GM12878 (cell line): ENCODE data around the gene STAB2. TPM values are rescaled to one million over a fixed set of nuclear protein-coding genes. Genes with fewer than 3 reads are reported as not detected.

Source experiments
- ATAC-seq: fragments of 200-7000 bp; cut with Tn5 transposase; 3 replicates; pipeline ENCODE4 v1.9.1; 2020; ENCODE audit warnings: mild to moderate bottlenecking, moderate library complexity
- BruUV-seq: library from RNA; stranded (reverse); fragments of 400-500 nt; replicated peaks from 2 replicates; lab custom pipeline; 2021; lab: Mats Ljungman, UMichigan
- CTCF ChIA-PET: fragments of 300-600 bp; sonication (Branson Sonifier 250); formaldehyde crosslinking; extraction: SDS; loops from one replicate; lab custom pipeline; 2021; ENCODE audit warnings: inconsistent platforms; lab: Yijun Ruan, JAX
- POLR2A ChIA-PET: fragments of 350-600 bp; formaldehyde crosslinking; extraction: SDS; loops from one replicate; lab custom pipeline; 2021; ENCODE audit warnings: inconsistent platforms; lab: Charles Lee
- RAD21 ChIA-PET: fragments of 300-600 bp; sonication (Branson Sonifier 250); formaldehyde crosslinking; loops from one replicate; lab custom pipeline; 2023; ENCODE audit warnings: antibody characterized with exemption; ENCODE audit not compliant: unreplicated experiment; lab: Charles Lee
- SMC1A ChIA-PET: fragments of 300-600 bp; sonication (Branson Sonifier 250); formaldehyde crosslinking; loops from one replicate; lab custom pipeline; 2023; ENCODE audit not compliant: unreplicated experiment, uncharacterized antibody; lab: Charles Lee
- DNase-seq: peaks from one replicate; pipeline ENCODE4 v3.0.0-alpha.2; 2011; ENCODE audit warnings: low read depth, low spot score
- FAIRE-seq: peaks from 3 replicates; lab custom pipeline; 2011; peaks lifted over from hg19 to GRCh38; lab: Jason Lieb, UNC
- H2AFZ ChIP-seq: 2 replicates; pipeline ENCODE4 v1.6.0; 2011; ENCODE audit warnings: low read depth, low read length, control low read depth; ENCODE audit not compliant: control insufficient read depth
- H3K27ac ChIP-seq: 2 replicates; pipeline ENCODE4 v1.5.1; 2011; ENCODE audit warnings: control low read depth; ENCODE audit not compliant: control insufficient read depth, insufficient read depth
- H3K27me3 ChIP-seq, 2 experiments: replicated peaks in 1 of 2; 2 replicates each; pipeline versions ENCODE4 v1.6.0 to v1.6.1; 2011; ENCODE audit warnings: low read length in 1 of 2; ENCODE audit not compliant: control insufficient read depth in 2 of 2, insufficient read depth in 2 of 2
- H3K36me3 ChIP-seq, 2 experiments: 2 replicates each; pipeline ENCODE4 v1.5.1; 2011; ENCODE audit warnings: low read length in 1 of 2; ENCODE audit not compliant: control insufficient read depth in 2 of 2, insufficient read depth in 2 of 2
- H3K4me1 ChIP-seq: 2 replicates; pipeline ENCODE4 v1.6.1; 2011; ENCODE audit warnings: mild to moderate bottlenecking, low read length, moderate library complexity, mixed read lengths; ENCODE audit not compliant: control insufficient read depth, insufficient read depth
- H3K4me2 ChIP-seq: 2 replicates; pipeline ENCODE4 v1.6.0; 2011; ENCODE audit warnings: control low read depth; ENCODE audit not compliant: control insufficient read depth, insufficient read depth
- H3K4me3 ChIP-seq: fragments of 200-600 bp; sonication (generic); 2 replicates; pipeline ENCODE4 v1.5.1; 2016
- H3K79me2 ChIP-seq: 2 replicates; pipeline ENCODE4 v1.6.0; 2011; ENCODE audit warnings: low read length; ENCODE audit not compliant: control insufficient read depth, insufficient read depth
- H3K9ac ChIP-seq: 2 replicates; pipeline ENCODE4 v1.8.0; 2011; ENCODE audit warnings: low read length, control low read depth, mixed read lengths; ENCODE audit not compliant: control insufficient read depth, insufficient read depth
- H3K9me3 ChIP-seq: replicated peaks from 3 replicates; pipeline ENCODE4 v1.5.1; 2011; ENCODE audit warnings: mild to moderate bottlenecking, low read length; ENCODE audit not compliant: control insufficient read depth, insufficient read depth
- H4K20me1 ChIP-seq: 2 replicates; pipeline ENCODE4 v1.6.0; 2011; ENCODE audit not compliant: control insufficient read depth, insufficient read depth
- ASH2L ChIP-seq: fragments of 300-600, 200-600 bp; sonication (generic); IDR thresholded peaks from 2 replicates; pipeline ENCODE4 v1.6.1; 2017; ENCODE audit warnings: low read depth, mild to moderate bottlenecking, borderline replicate concordance
- CBFB ChIP-seq: IDR thresholded peaks from 2 replicates; pipeline ENCODE4 v1.6.1; 2016; ENCODE audit warnings: antibody characterized with exemption, low read depth
- CHD1 ChIP-seq: IDR thresholded peaks from 2 replicates; pipeline ENCODE4 v1.6.1; 2012; ENCODE audit warnings: low read depth, low read length, improper control_type of control experiment
- CREB1 ChIP-seq: IDR thresholded peaks from 2 replicates; pipeline ENCODE4 v1.6.1; 2012; ENCODE audit warnings: low read depth, mild to moderate bottlenecking, inconsistent platforms
- EED ChIP-seq: sonication (generic); IDR thresholded peaks from 2 replicates; pipeline ENCODE4 v1.6.1; 2016; ENCODE audit warnings: antibody characterized with exemption, low read depth
- EP300 ChIP-seq, 2 experiments: fragments of 150-350 bp in 1 of 2; IDR thresholded peaks; 2 replicates each; pipeline ENCODE4 v1.6.1; 2011 to 2012; ENCODE audit warnings: low read depth in 2 of 2, low read length in 2 of 2, borderline replicate concordance in 1 of 2, improper control_type of control experiment in 1 of 2, inconsistent platforms in 1 of 2; ENCODE audit not compliant: control insufficient read depth in 1 of 2
- NBN ChIP-seq: fragments of 450-650 bp; IDR thresholded peaks from 2 replicates; pipeline ENCODE4 v1.6.1; 2016
- PAX5 ChIP-seq: IDR thresholded peaks from 2 replicates; pipeline ENCODE4 v1.6.1; 2011; ENCODE audit warnings: low read depth, low read length, borderline replicate concordance
- POLR2A ChIP-seq: IDR thresholded peaks from 2 replicates; pipeline ENCODE4 v1.6.1; 2011; ENCODE audit warnings: low read depth, mild to moderate bottlenecking, low read length
- POLR2AphosphoS5 ChIP-seq: IDR thresholded peaks from 2 replicates; pipeline ENCODE4 v1.6.1; 2011; ENCODE audit warnings: mild to moderate bottlenecking, low read length, inconsistent platforms
- SREBF1 ChIP-seq: IDR thresholded peaks from 2 replicates; pipeline ENCODE4 v1.6.1; 2012; ENCODE audit warnings: mild to moderate bottlenecking, low read length
- SREBF2 ChIP-seq: IDR thresholded peaks from 2 replicates; pipeline ENCODE4 v1.6.1; 2012; ENCODE audit warnings: mild to moderate bottlenecking, low read length
- TBL1XR1 ChIP-seq: IDR thresholded peaks from 2 replicates; pipeline ENCODE4 v1.6.1; 2012; ENCODE audit warnings: low read depth, low read length, improper control_type of control experiment
- TCF7 ChIP-seq: IDR thresholded peaks from 2 replicates; pipeline ENCODE4 v1.6.1; 2014; ENCODE audit warnings: antibody characterized with exemption, borderline replicate concordance
- WGBS: methylation state at CpG from one replicate; pipeline ENCODE4 v1.1.6; 2016; ENCODE audit warnings: low lambda C conversion rate; ENCODE audit not compliant: insufficient replicate concordance, insufficient coverage; ENCODE audit errors: missing lambda C conversion rate; 5-methylcytosine and 5-hydroxymethylcytosine counted together
- in situ Hi-C: fragments of 300-500 bp; cut with MboI; formaldehyde crosslinking; loops from 9 replicates; pipeline ENCODE4 v1.14.3; 2018; ENCODE audit warnings: mixed read lengths
- intact Hi-C: fragments of 100-400 bp; cut with micrococcal nuclease; formaldehyde crosslinking; loops from one replicate; pipeline ENCODE4 v1.14.2; 2022; ENCODE audit not compliant: unreplicated experiment
- polyA plus RNA-seq, 11 experiments: library from polyadenylated mRNA; depleted of rRNA in 4 of 11; unstranded in 6 of 11; stranded (reverse) in 5 of 11; fragments of >200 nt; fragmentation: Nextera tagmentation in 4 of 11; fragmentation: Illumina TruSeq in 1 of 11; extraction: Ambion mirVana in 4 of 11; extraction: Trizol in 1 of 11; gene quantifications; 1 replicate in 1 of 11; 2 replicates in 10 of 11; pipeline versions ENCODE4 v1.2.1 to v1.2.3, GENCODE V29; 2011 to 2016; ENCODE audit warnings: inconsistent platforms in 2 of 11, missing spikeins in 2 of 11, low read depth in 1 of 11
- total RNA-seq, 4 experiments: library from RNA; depleted of rRNA in 3 of 4; stranded (reverse); fragments of >200 nt in 3 of 4; fragmentation: Illumina TruSeq in 1 of 4; extraction: Trizol in 1 of 4; gene quantifications; 2 replicates each; pipeline versions ENCODE4 v1.2.1 to v1.2.3, GENCODE V29; 2013 to 2021
- TF ChIP-seq, protein P1 (sequence below): IDR thresholded peaks from 2 replicates; pipeline ENCODE4 v1.6.1; 2012; ENCODE audit warnings: low read length, inconsistent platforms
- TF ChIP-seq, protein P2 (sequence below): fragments of 450-650 bp; IDR thresholded peaks from 2 replicates; pipeline ENCODE4 v1.6.1; 2016; ENCODE audit warnings: mild to moderate bottlenecking
- TF ChIP-seq, protein P3 (sequence below): fragments of 150-350 bp; IDR thresholded peaks from 2 replicates; pipeline ENCODE4 v1.6.1; 2014; ENCODE audit warnings: mild to moderate bottlenecking, low read depth, low read length
- TF ChIP-seq, protein P4 (sequence below), 3 experiments: IDR thresholded peaks in 2 of 3; conservative IDR thresholded peaks in 1 of 3; 2 replicates each; pipeline ENCODE4 v1.5.1; 2011; ENCODE audit warnings: low read depth in 3 of 3, low read length in 3 of 3, mild to moderate bottlenecking in 3 of 3, control low read depth in 2 of 3, moderate library complexity in 2 of 3, inconsistent platforms in 1 of 3, mixed read lengths in 1 of 3; ENCODE audit not compliant: control insufficient read depth in 2 of 3, insufficient read depth in 1 of 3; ENCODE audit errors: extremely low read depth in 1 of 3

The STAB2 gene
- total and polyA plus RNA-seq, 10 of the 15 experiments (the other 5 are each of a cell fraction or from before 2014, with no cell fraction given), result 0.37 TPM; not detected in 9

DNA sequence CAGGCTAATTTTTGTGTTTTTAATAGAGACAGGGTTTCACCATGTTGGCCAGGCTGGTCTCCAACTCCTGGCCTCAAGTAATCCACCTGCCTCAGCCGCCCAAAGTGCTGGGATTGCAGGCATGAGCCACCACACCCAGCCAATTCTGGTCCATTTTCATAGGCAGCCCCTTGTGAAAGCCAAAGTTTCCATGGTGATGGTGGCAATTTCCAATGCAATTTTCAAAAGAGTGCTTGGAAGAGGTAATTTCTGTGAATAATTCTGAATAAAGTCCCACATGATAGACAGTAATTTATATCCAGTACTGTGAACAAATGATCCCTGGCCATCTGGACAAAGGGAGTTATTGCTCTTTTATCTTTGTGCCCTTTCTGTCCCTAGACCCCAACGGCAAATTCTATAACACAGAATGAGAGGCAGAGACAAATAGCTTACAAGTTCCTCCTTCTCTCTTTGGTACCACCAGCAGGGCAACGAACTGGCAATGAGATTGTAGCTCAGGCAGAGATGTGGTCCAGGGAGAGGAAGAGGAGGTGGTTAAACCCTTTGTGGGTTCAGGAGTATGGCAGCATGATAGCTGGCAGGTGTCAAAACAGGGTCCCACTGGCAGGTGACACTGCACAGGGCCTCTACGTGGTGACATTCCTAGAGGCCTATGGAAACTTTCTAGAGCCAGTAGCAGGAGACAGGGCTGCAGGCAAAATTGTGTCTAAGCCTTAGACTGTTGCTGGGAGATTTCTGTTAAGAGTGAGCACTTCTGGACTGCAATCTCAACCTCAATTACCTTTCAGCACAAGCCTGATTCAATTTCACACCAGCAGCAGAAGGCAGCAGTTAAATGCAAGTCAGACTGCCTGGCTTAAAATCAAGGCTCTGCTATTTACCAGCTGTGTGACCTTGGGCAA, 207.5 kb downstream of the STAB2 start:
- in situ Hi-C loops (no loop called here), intact Hi-C loops (no loop called here)
- Histone ChIP-seq H3K4me1 (no peaks in the 10 kb centered on the region), H3K27me3 (no peaks in the 10 kb centered on the region), H4K20me1 (no peaks in the 10 kb centered on the region), H3K4me3 (no peak overlapping the region), H3K79me2 (no peaks in the 10 kb centered on the region), H3K36me3 (peaks cover 5% of the 10 kb centered on the region in 2 experiments; a peak in 3 of 4 replicates), H2AFZ (no peak overlapping the region), H3K9me3 (no peaks in the 10 kb centered on the region), H3K4me2 (no peak overlapping the region), H3K27ac (no peak overlapping the region), H3K9ac (no peak overlapping the region)
- DNase-seq, result no peak
- ChIA-PET CTCF (no interaction called here), SMC1A (interaction anchor here (0.6 kb wide), 1 partner anchor 304 kb away, joined by 3 read pairs; no protein-coding TSS in a partner anchor), RAD21 (no interaction called here), POLR2A (no interaction called here)
- no TSS peak for BruUV-seq
- no peak for TF ChIP-seq EP300 (IDR thresholded peaks at IDR 0.05; ENCODE audit: borderline replicate concordance in 1 of 2, control insufficient read depth in 1 of 2, low read depth in 2 of 2, low read length in 2 of 2)
- no peak for TF ChIP-seq POLR2A
- no peak for TF ChIP-seq CBFB
- no peak for TF ChIP-seq ASH2L
- TF ChIP-seq PAX5, result no peak
- TF ChIP-seq, protein P1, sequence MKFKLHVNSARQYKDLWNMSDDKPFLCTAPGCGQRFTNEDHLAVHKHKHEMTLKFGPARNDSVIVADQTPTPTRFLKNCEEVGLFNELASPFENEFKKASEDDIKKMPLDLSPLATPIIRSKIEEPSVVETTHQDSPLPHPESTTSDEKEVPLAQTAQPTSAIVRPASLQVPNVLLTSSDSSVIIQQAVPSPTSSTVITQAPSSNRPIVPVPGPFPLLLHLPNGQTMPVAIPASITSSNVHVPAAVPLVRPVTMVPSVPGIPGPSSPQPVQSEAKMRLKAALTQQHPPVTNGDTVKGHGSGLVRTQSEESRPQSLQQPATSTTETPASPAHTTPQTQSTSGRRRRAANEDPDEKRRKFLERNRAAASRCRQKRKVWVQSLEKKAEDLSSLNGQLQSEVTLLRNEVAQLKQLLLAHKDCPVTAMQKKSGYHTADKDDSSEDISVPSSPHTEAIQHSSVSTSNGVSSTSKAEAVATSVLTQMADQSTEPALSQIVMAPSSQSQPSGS, result no peak
- TF ChIP-seq CHD1, result no peak
- no peak for TF ChIP-seq NBN
- TF ChIP-seq EED, result no peak
- TF ChIP-seq, protein P2, sequence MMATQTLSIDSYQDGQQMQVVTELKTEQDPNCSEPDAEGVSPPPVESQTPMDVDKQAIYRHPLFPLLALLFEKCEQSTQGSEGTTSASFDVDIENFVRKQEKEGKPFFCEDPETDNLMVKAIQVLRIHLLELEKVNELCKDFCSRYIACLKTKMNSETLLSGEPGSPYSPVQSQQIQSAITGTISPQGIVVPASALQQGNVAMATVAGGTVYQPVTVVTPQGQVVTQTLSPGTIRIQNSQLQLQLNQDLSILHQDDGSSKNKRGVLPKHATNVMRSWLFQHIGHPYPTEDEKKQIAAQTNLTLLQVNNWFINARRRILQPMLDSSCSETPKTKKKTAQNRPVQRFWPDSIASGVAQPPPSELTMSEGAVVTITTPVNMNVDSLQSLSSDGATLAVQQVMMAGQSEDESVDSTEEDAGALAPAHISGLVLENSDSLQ, result no peak
- TF ChIP-seq, protein P3, sequence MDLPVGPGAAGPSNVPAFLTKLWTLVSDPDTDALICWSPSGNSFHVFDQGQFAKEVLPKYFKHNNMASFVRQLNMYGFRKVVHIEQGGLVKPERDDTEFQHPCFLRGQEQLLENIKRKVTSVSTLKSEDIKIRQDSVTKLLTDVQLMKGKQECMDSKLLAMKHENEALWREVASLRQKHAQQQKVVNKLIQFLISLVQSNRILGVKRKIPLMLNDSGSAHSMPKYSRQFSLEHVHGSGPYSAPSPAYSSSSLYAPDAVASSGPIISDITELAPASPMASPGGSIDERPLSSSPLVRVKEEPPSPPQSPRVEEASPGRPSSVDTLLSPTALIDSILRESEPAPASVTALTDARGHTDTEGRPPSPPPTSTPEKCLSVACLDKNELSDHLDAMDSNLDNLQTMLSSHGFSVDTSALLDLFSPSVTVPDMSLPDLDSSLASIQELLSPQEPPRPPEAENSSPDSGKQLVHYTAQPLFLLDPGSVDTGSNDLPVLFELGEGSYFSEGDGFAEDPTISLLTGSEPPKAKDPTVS, result no peak
- no peak for TF ChIP-seq TBL1XR1
- no peak for TF ChIP-seq CREB1
- TF ChIP-seq SREBF2, result no peak
- TF ChIP-seq TCF7, result no peak
- no peak for TF ChIP-seq SREBF1
- TF ChIP-seq POLR2AphosphoS5, result no peak
- TF ChIP-seq, protein P4, sequence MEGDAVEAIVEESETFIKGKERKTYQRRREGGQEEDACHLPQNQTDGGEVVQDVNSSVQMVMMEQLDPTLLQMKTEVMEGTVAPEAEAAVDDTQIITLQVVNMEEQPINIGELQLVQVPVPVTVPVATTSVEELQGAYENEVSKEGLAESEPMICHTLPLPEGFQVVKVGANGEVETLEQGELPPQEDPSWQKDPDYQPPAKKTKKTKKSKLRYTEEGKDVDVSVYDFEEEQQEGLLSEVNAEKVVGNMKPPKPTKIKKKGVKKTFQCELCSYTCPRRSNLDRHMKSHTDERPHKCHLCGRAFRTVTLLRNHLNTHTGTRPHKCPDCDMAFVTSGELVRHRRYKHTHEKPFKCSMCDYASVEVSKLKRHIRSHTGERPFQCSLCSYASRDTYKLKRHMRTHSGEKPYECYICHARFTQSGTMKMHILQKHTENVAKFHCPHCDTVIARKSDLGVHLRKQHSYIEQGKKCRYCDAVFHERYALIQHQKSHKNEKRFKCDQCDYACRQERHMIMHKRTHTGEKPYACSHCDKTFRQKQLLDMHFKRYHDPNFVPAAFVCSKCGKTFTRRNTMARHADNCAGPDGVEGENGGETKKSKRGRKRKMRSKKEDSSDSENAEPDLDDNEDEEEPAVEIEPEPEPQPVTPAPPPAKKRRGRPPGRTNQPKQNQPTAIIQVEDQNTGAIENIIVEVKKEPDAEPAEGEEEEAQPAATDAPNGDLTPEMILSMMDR (IDR thresholded peaks at IDR 0.05 in 2 of 3, conservative IDR thresholded peaks at IDR 0.05 in 1 of 3; ENCODE audit: control insufficient read depth in 2 of 3, extremely low read depth in 1 of 3, insufficient read depth in 1 of 3, low read depth in 3 of 3, low read length in 3 of 3), result no peak
- no peak for FAIRE-seq
- 71% methylated on average over 4 of the region's 4 CpGs for WGBS
- no peak for ATAC-seq
